Fibroblast of lung (primary cell): ENCODE data around the gene SMARCD1.

Experiments used
- CTCF ChIP-seq, 2 donors: IDR thresholded peaks in 1 of 2; conservative IDR thresholded peaks in 1 of 2; 1 replicate in 1 of 2; 2 replicates in 1 of 2; pipeline ENCODE4 v1.5.1; 2011 to 2012; ENCODE audit warnings: low read length in 2 of 2, control low read depth in 1 of 2, inconsistent platforms in 1 of 2, low read depth in 1 of 2, mild to moderate bottlenecking in 1 of 2
- EZH2 ChIP-seq: IDR thresholded peaks from 2 replicates; pipeline ENCODE4 v1.5.1; 2012; ENCODE audit warnings: low read length, control low read depth, mild to moderate bottlenecking; ENCODE audit errors: missing control alignments

GRCh38 chr12:50075808-50076170 is 9.4 kb upstream of the SMARCD1 start:
- no peak for TF ChIP-seq CTCF (conservative IDR thresholded peaks at IDR 0.05 in 1 of 2, IDR thresholded peaks at IDR 0.05 in 1 of 2; ENCODE audit: low read depth in 1 of 2, low read length in 2 of 2)
- no peak for TF ChIP-seq EZH2
